Measurements from ENCODE around the gene LRRC8D.

- TF ChIP-seq POLR2A (IDR thresholded peaks at IDR 0.05; ENCODE audit: low read length) (no peak), GATA1 (IDR thresholded peaks at IDR 0.05; ENCODE audit: low read depth, low read length) (no peak)
Measured at GRCh38 chr1:89928506-89928905, 107.7 kb downstream of the LRRC8D start.
